RWPE2 (cell line): Measurements from ENCODE around the gene ZBTB45.

ENCODE experiments used
- ATAC-seq: fragments of 200-7000 bp; cut with Tn5 transposase; 3 replicates; pipeline ENCODE4 v1.9.1; 2021; ENCODE audit warnings: low read depth
- DNase-seq: peaks from one replicate; pipeline ENCODE4 v3.0.0-alpha.2; 2020; ENCODE audit warnings: low spot score
- H3K27ac ChIP-seq: fragments of 450-650 bp; 2 replicates; pipeline ENCODE4 v1.5.1; 2017; ENCODE audit warnings: mild to moderate bottlenecking; ENCODE audit not compliant: poor library complexity, severe bottlenecking
- H3K27me3 ChIP-seq: fragments of 250-450 bp; sonication (Bioruptor Pico); 2 replicates; pipeline ENCODE4 v1.5.1; 2021; ENCODE audit warnings: mild to moderate bottlenecking, moderate library complexity; ENCODE audit not compliant: insufficient read depth, poor library complexity, severe bottlenecking
- H3K36me3 ChIP-seq: fragments of 250-450 bp; sonication (Bioruptor Pico); 2 replicates; pipeline ENCODE4 v1.5.1; 2020; ENCODE audit warnings: low read depth, mild to moderate bottlenecking, moderate library complexity
- H3K4me1 ChIP-seq: fragments of 250-450 bp; sonication (Bioruptor Pico); 2 replicates; pipeline ENCODE4 v1.5.1; 2021; ENCODE audit warnings: mild to moderate bottlenecking, moderate library complexity; ENCODE audit not compliant: insufficient read depth, poor library complexity, severe bottlenecking
- H3K4me3 ChIP-seq: fragments of 250-450 bp; sonication (Bioruptor Pico); 2 replicates; pipeline ENCODE4 v1.5.1; 2021; ENCODE audit warnings: mild to moderate bottlenecking, moderate library complexity; ENCODE audit not compliant: severe bottlenecking
- H3K9me3 ChIP-seq: fragments of 250-450 bp; sonication (Bioruptor Pico); 2 replicates; pipeline ENCODE4 v1.5.1; 2021; ENCODE audit warnings: mild to moderate bottlenecking, moderate library complexity; ENCODE audit not compliant: severe bottlenecking
- TF ChIP-seq, protein P1 (sequence below): fragments of 450-650 bp; IDR thresholded peaks from one replicate; pipeline ENCODE4 v1.5.1; 2017; ENCODE audit warnings: mild to moderate bottlenecking, moderate library complexity; ENCODE audit not compliant: poor library complexity, severe bottlenecking

ZBTB45 gene

DNA sequence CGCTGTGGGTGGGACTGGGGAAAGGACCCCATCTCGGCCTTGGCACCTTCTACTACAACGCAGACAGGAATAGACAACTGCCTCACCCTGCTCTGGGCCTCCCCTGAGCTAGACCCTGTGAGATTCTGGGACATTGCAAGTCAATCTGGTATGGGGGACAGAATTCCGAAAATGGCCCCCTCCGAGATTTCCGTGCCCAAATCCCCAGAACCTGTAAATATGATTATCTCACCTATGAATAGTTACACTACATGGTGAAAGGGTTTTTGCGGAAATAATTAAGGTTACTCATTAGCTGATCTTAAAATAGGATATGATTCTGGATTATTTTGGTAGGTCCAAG is 618 bp upstream of the ZBTB45 start:
- ATAC-seq (no peak), DNase-seq (no peak)
- Histone ChIP-seq H3K9me3 (no peaks in the 10 kb centered on the region), H3K36me3 (peaks cover 6% of the 10 kb centered on the region), H3K27ac (peak overlapping the region; percentile 92), H3K4me3 (peak overlapping the region; percentile 54), H3K4me1 (peaks cover 3% of the 10 kb centered on the region), H3K27me3 (no peaks in the 10 kb centered on the region)
- TF ChIP-seq, protein P1, sequence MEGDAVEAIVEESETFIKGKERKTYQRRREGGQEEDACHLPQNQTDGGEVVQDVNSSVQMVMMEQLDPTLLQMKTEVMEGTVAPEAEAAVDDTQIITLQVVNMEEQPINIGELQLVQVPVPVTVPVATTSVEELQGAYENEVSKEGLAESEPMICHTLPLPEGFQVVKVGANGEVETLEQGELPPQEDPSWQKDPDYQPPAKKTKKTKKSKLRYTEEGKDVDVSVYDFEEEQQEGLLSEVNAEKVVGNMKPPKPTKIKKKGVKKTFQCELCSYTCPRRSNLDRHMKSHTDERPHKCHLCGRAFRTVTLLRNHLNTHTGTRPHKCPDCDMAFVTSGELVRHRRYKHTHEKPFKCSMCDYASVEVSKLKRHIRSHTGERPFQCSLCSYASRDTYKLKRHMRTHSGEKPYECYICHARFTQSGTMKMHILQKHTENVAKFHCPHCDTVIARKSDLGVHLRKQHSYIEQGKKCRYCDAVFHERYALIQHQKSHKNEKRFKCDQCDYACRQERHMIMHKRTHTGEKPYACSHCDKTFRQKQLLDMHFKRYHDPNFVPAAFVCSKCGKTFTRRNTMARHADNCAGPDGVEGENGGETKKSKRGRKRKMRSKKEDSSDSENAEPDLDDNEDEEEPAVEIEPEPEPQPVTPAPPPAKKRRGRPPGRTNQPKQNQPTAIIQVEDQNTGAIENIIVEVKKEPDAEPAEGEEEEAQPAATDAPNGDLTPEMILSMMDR: no peak

DNA sequence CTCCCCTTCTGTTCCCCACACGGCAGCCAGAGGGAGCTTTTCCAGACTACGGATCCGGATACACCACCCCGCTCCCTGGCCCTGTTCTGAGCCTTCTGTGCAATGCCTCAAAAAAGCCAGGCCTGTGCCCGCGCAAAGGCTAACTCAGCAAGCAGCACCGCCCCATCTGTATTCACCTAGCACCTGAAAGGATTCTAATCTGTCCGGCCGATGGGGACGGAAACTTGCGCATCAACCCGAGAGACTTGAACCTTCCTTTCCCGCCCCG is 589 bp downstream of the ZBTB45 start:
- H3K4me3 ChIP-seq: peak overlapping the region; percentile 54
- peaks cover 3% of the 10 kb centered on the region for H3K4me1 ChIP-seq
- no peaks in the 10 kb centered on the region for H3K9me3 ChIP-seq
- DNase-seq (no peak), ATAC-seq (peak; percentile 41)
- TF ChIP-seq, protein P1: peak; percentile 69
- peak overlapping the region; percentile 92 for H3K27ac ChIP-seq
- peaks cover 6% of the 10 kb centered on the region for H3K36me3 ChIP-seq
- H3K27me3 ChIP-seq: no peaks in the 10 kb centered on the region

DNA sequence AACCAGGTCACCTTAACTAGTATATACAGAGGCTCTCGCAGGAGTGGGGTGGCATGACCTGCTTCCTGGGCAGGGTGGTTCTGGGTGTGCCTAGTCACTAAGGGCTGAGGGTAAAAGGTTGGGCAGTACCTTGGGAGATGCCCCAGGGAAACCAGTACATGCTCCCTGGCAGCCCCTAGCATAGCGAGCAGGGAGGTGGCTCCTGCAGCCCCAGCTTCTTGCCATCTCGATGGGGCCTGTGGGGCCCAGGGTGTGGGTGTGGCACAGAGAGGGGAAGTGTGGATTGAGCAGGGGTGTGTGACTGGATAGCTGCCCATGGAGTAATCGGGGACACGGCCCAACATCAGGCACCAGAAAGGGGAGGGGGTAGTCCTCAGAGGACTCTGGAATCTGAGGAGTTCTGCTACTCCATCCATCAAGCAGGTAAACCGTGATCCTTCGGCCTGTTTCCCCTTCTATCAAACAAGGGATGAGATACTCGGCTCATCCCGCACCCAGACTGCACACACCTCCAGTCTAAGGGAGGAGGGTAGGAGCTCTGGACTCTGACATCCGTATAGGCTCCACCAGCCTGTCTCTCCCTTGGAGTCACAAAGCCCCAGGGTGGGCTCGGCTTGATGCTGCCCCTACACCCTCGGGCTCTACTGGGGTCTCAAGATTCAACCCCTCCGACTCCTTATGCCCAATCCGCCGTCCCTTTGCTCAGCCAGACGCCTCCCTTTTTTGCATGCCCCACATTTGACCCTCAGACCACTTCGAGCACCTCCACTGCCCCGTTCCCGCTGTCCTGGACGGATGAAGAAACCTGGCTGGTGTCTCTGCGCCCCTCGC is 1.1 kb downstream of the ZBTB45 start:
- peak overlapping the region; percentile 92 for H3K27ac ChIP-seq
- TF ChIP-seq, protein P1: no peak
- ATAC-seq (no peak), DNase-seq (no peak)
- H3K27me3 ChIP-seq: no peaks in the 10 kb centered on the region
- peaks cover 3% of the 10 kb centered on the region for H3K4me1 ChIP-seq
- peaks cover 6% of the 10 kb centered on the region for H3K36me3 ChIP-seq
- no peaks in the 10 kb centered on the region for H3K9me3 ChIP-seq
- peak overlapping the region; percentile 54 for H3K4me3 ChIP-seq

DNA sequence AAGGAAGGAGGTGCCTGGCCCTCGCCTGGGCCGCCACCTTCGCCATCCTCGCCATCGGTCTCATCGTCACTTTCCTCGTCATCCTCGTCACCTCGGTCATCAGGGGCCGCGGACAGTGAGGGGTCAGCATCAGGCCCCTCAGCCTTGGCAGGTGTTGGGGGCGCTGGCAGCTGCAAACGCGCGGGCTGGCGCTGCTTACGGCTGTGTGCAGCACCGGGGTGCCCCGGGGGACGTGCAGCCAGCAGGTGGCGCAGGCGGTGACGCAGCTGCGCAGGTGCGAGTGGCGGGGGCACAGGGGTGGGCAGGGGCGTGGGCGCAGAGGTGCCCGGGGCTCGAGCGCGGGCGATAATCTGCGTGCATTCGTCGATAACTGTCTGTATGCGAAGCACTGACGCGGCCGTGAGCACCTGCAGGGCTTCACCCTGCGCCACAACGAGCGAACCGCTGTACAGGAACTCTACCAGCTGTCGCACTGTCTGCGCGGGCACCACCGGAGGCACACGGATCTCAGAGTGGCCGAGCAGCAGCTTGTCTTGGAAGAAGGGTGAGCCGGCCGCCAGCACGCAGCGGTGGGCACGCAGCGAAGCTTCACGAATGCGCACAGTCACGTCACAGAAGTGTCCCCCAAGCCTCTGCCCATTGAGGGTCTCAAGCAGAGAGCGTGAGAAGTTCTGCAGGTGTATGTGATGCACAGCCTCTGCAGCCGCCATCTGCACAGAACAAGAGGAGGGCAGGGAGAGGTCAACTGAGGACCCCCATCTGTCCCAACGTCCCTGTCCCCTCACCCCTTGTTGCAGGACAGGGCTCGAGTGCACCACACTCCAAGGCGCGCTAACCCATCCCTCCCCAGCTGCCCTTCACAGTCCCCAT is 2.4 kb downstream of the ZBTB45 start:
- DNase-seq (no peak), ATAC-seq (no peak)
- Histone ChIP-seq H3K4me3 (no peak overlapping the region), H3K27ac (no peak overlapping the region), H3K27me3 (no peaks in the 10 kb centered on the region), H3K9me3 (no peaks in the 10 kb centered on the region), H3K36me3 (peaks cover 6% of the 10 kb centered on the region), H3K4me1 (peaks cover 3% of the 10 kb centered on the region)
- TF ChIP-seq, protein P1: no peak
